K562 (cell line): ENCODE measurements around the gene IL2RG. TPM values are rescaled to one million over a fixed set of nuclear protein-coding genes. Genes with fewer than 3 reads are reported as not detected.

ENCODE experiments used
- ATF1 ChIP-seq, 2 experiments: fragments of 450-650 bp in 1 of 2; IDR thresholded peaks; 2 replicates each; pipeline ENCODE4 v1.6.1; 2016; ENCODE audit warnings: missing compliant biosample characterization in 1 of 2, missing genetic modification characterization in 1 of 2
- CAMTA2 ChIP-seq: fragments of 250-450 bp; sonication (Bioruptor Pico); conservative IDR thresholded peaks from 2 replicates; pipeline ENCODE4 v1.5.1; 2022
- HDAC2 ChIP-seq: fragments of 450-650 bp; IDR thresholded peaks from 2 replicates; pipeline ENCODE4 v1.6.1; 2016; ENCODE audit warnings: mild to moderate bottlenecking
- LEF1 ChIP-seq: fragments of 450-650 bp; IDR thresholded peaks from 2 replicates; pipeline ENCODE4 v1.6.1; 2016; ENCODE audit warnings: mild to moderate bottlenecking
- MEIS2 ChIP-seq: fragments of 450-650 bp; IDR thresholded peaks from 2 replicates; pipeline ENCODE4 v1.6.1; 2014; ENCODE audit warnings: mild to moderate bottlenecking; ENCODE audit not compliant: partially characterized antibody
- NFRKB ChIP-seq: fragments of 450-650 bp; IDR thresholded peaks from 2 replicates; pipeline ENCODE4 v1.6.1; 2016; ENCODE audit warnings: low read depth
- PRPF4 ChIP-seq: fragments of 200-400 bp; formaldehyde crosslinking; IDR thresholded peaks from one replicate; pipeline ENCODE4 v1.6.1; 2017; ENCODE audit warnings: low read length, low read depth, mild to moderate bottlenecking; ENCODE audit not compliant: insufficient read depth, poor library complexity, severe bottlenecking
- SAP30 ChIP-seq: fragments of 200-600 bp; sonication (generic); IDR thresholded peaks from 2 replicates; pipeline ENCODE4 v1.6.1; 2012; ENCODE audit warnings: borderline replicate concordance, low read depth, mild to moderate bottlenecking, moderate library complexity, low read length, control low read depth, inconsistent platforms; ENCODE audit not compliant: insufficient read depth, poor library complexity, severe bottlenecking
- SP2 ChIP-seq: IDR thresholded peaks from 2 replicates; pipeline ENCODE4 v1.6.1; 2011; ENCODE audit warnings: mild to moderate bottlenecking, low read depth, low read length, moderate library complexity; ENCODE audit not compliant: poor library complexity, severe bottlenecking; ENCODE audit errors: extremely low read depth
- TCF3 ChIP-seq: sonication (generic); formaldehyde crosslinking; IDR thresholded peaks from 2 replicates; pipeline ENCODE4 v1.4.0; 2020; ENCODE audit warnings: mild to moderate bottlenecking, missing genetic modification reagents
- XRCC5 ChIP-seq: fragments of 200-400 bp; formaldehyde crosslinking; IDR thresholded peaks from 2 replicates; pipeline ENCODE4 v1.6.1; 2017; ENCODE audit warnings: low read depth, mild to moderate bottlenecking, low read length
- ZFP36 ChIP-seq: fragments of 150-350 bp; IDR thresholded peaks from 2 replicates; pipeline ENCODE4 v1.6.1; 2018; ENCODE audit warnings: low read length, low read depth; ENCODE audit not compliant: partially characterized antibody
- ZNF384 ChIP-seq: IDR thresholded peaks from 2 replicates; pipeline ENCODE4 v1.6.1; 2012; ENCODE audit warnings: low read depth, low read length, improper control_type of control experiment
- ZNF592 ChIP-seq: fragments of 450-650 bp; IDR thresholded peaks from 2 replicates; pipeline ENCODE4 v1.6.1; 2017; ENCODE audit warnings: antibody characterized with exemption, mild to moderate bottlenecking
- ZNF699 ChIP-seq: fragments of 250-450 bp; sonication (Bioruptor Pico); IDR thresholded peaks from 2 replicates; pipeline ENCODE4 v1.8.0; 2021; ENCODE audit warnings: mild to moderate bottlenecking, moderate library complexity; ENCODE audit not compliant: insufficient replicate concordance
- polyA plus RNA-seq, 8 experiments: library from polyadenylated mRNA; depleted of rRNA in 4 of 8; stranded (reverse) in 5 of 8; unstranded in 3 of 8; fragments of >200 nt; fragmentation: Nextera tagmentation in 2 of 8; fragmentation: Illumina TruSeq in 1 of 8; extraction: Ambion mirVana in 2 of 8; extraction: Trizol in 1 of 8; gene quantifications; 2 replicates each; pipeline versions ENCODE4 v1.2.1 to v1.2.3, GENCODE V29; 2011 to 2014; ENCODE audit warnings: inconsistent platforms in 1 of 8, missing spikeins in 1 of 8
- total RNA-seq, 7 experiments: library from RNA; depleted of rRNA in 6 of 7; stranded (reverse); fragments of >200 nt in 6 of 7; fragmentation: Illumina TruSeq in 2 of 7; extraction: Trizol in 2 of 7; gene quantifications; 2 replicates each; pipeline versions ENCODE4 v1.2.1 to v1.2.3, GENCODE V29; 2011 to 2021; ENCODE audit warnings: low replicate concordance in 1 of 7
- TF ChIP-seq, protein P1 (sequence below), 2 experiments: fragments of 450-650 bp in 1 of 2; sonication (generic) in 1 of 2; formaldehyde crosslinking in 1 of 2; IDR thresholded peaks in 1 of 2; conservative IDR thresholded peaks in 1 of 2; 2 replicates each; pipeline versions ENCODE4 v1.6.1 to v1.8.1; 2016 to 2023; ENCODE audit warnings: mild to moderate bottlenecking in 2 of 2, moderate library complexity in 2 of 2, inconsistent platforms in 1 of 2, missing genetic modification reagents in 1 of 2
- TF ChIP-seq, protein P2 (sequence below): IDR thresholded peaks from 2 replicates; pipeline ENCODE4 v1.6.1; 2014; ENCODE audit warnings: antibody characterized with exemption
- TF ChIP-seq, protein P3 (sequence below): fragments of 250-450 bp; sonication (Bioruptor Pico); IDR thresholded peaks from 2 replicates; pipeline ENCODE4 v1.8.0; 2021; ENCODE audit warnings: mild to moderate bottlenecking, moderate library complexity

IL2RG gene
- total and polyA plus RNA-seq, 9 of the 15 experiments (the other 6 are each of a cell fraction or from before 2014, with no cell fraction given): 5.5 to 55.4 (median 19.7) TPM

DNA sequence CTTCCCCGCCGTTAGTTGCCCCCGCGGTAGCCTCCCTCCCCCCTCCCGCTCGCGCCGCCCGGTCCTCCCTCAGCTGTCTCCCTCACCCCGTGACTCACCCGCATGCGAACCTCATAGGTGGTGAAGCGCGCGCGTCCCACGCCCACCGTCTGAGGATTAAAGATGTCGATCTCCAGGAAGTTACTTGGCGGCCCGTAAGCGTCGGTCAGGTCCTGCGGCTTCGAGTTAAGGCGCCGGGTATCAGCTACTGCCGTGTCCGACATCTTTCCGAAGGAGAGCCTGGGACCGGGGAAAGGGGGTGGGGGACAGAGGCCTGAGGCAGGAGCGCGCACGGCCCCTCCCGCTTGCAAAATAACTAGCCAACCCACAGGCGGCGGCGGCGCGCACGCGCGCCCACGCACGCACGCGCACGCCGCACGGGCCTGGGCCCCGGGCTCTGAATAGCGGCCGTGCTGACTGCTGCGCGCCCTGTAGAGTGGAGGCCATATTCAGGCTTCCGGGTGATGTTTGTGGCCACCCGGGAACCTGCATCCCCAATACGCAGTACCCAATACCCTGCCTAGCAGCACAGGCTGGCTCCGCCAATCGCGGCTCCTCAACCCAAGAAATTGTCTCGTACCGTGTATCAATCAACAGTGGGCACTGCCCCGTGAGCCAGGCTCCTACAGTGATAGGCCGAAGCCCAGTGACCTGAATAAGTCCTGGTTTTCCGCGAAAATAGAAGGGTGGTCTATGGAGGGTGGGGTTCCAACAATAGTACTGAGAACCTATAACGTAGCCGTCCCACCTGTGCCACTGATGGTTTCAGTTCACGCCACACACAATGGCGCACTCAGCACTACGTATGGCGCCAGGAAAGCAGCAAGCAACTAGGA lies 43.1 kb downstream of the IL2RG start, which contains the start of gene SNX12 (continued):
- TF ChIP-seq SP2 (peak; percentile 30), ZNF699 (CRISPR knock-in tag) (no peak), ZFP36 (peak; percentile 11), ZNF384 (peak; percentile 5; the same call in 1 of the 2 replicates), NFRKB (0 out of 2 replicates have a peak, but pooled peaks have one; percentile 31), PRPF4 (no peak), ATF1 (CRISPR knock-in tag; IDR thresholded peaks at IDR 0.05) (peak; percentile 65), ATF1 (tag; IDR thresholded peaks at IDR 0.05) (peak; percentile 88), MEIS2 (peak; percentile 73), HDAC2 (peak; percentile 74; the same call in 1 of the 2 replicates), XRCC5 (peak; percentile 98), LEF1 (no peak), CAMTA2 (no peak), ZNF592 (0 out of 2 replicates have a peak, but pooled peaks have one; percentile 50), SAP30 (no peak), TCF3 (CRISPR knock-in tag) (no peak)
- TF ChIP-seq, protein P1, sequence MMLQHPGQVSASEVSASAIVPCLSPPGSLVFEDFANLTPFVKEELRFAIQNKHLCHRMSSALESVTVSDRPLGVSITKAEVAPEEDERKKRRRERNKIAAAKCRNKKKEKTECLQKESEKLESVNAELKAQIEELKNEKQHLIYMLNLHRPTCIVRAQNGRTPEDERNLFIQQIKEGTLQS (IDR thresholded peaks at IDR 0.05): peak; percentile 76
- TF ChIP-seq, protein P1 (CRISPR knock-in tag; conservative IDR thresholded peaks at IDR 0.05): no peak
- TF ChIP-seq, protein P2, sequence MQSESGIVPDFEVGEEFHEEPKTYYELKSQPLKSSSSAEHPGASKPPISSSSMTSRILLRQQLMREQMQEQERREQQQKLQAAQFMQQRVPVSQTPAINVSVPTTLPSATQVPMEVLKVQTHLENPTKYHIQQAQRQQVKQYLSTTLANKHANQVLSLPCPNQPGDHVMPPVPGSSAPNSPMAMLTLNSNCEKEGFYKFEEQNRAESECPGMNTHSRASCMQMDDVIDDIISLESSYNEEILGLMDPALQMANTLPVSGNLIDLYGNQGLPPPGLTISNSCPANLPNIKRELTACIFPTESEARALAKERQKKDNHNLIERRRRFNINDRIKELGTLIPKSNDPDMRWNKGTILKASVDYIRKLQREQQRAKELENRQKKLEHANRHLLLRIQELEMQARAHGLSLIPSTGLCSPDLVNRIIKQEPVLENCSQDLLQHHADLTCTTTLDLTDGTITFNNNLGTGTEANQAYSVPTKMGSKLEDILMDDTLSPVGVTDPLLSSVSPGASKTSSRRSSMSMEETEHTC: peak; percentile 79
- TF ChIP-seq, protein P3, sequence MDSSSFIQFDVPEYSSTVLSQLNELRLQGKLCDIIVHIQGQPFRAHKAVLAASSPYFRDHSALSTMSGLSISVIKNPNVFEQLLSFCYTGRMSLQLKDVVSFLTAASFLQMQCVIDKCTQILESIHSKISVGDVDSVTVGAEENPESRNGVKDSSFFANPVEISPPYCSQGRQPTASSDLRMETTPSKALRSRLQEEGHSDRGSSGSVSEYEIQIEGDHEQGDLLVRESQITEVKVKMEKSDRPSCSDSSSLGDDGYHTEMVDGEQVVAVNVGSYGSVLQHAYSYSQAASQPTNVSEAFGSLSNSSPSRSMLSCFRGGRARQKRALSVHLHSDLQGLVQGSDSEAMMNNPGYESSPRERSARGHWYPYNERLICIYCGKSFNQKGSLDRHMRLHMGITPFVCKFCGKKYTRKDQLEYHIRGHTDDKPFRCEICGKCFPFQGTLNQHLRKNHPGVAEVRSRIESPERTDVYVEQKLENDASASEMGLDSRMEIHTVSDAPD: no peak
